ENCODE results near the gene PRKCA. TPM values are rescaled to one million over a fixed set of nuclear protein-coding genes. Genes with fewer than 3 reads are reported as not detected.

The PRKCA gene
- total RNA-seq, 4 donors from 2014 or later = 3.9 to 12.1 (median 7.0) TPM

DNA sequence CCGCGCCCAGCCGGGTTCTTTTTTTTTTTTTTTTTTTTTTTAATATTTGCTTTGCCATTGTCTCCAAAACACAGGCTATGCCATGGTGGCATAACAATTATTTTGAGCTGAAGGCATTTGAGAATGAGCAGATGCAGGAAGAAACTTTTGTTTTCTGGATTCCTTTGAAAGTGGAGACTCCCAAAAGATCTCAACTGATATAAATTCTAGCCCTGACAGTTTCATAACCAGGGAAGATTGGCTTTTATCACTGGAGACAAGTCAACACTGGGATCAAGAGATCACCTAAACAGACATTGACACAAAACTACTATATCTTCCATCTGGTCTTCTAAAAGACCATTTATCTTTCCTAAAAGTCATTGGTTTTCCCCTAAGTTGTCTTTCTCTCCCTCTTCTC, 10.1 kb upstream of the PRKCA start:
- TF ChIP-seq CTCF (IDR thresholded peaks at IDR 0.05; ENCODE audit: low read depth) = no peak

- TF ChIP-seq CTCF (IDR thresholded peaks at IDR 0.05; ENCODE audit: low read depth) = no peak
These were observed 6.1 kb upstream of the PRKCA start for GRCh38 chr17:66296289-66296725.

DNA sequence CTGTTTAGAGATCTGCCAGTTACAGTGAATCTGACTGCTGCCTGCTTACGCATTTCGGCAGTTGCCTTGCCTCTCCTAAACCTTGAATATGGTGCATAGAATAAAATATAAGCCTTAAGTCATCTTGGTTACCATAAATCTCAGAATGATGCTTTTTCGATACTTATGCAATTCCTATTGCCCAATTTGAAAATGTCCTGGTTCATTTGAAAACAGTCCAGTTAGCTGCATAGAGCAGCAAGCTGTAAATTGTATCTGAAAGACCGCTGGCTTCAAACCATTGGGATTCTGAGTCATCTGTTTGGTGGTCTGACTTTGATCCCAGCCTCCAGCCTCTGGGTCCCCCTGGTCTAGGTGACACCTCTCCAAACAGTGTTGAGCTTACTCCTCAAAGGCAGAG, 2.7 kb upstream of the PRKCA start:
- no peak for TF ChIP-seq CTCF (IDR thresholded peaks at IDR 0.05; ENCODE audit: low read depth)

GRCh38 chr17:66300956-66301355, 1.5 kb upstream of the PRKCA start:
- TF ChIP-seq CTCF (IDR thresholded peaks at IDR 0.05; ENCODE audit: low read depth) = no peak

DNA sequence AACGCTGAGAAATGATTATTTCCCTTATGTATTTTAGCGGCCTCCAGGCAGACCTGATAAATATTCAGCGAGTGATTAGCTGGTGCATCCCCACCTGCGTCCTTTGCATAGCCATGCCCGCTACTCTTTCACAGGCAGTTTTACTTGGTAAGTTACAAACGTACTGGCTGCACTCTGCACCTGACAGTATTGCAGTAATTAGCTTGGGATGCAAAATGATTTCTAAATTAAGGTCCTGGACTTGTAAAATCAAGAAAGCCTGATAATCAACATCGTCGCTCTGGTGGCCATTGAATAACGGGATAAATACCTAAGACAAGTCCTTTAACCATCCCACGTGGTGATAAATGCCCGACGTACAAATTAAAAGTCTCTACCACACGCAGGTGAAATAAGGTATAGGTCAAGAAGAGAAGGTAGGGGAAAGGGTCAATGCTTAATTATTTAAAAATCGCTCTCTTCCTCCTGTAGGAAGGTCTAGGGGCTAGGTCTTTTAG, 998 bp upstream of the PRKCA start:
- TF ChIP-seq CTCF (IDR thresholded peaks at IDR 0.05; ENCODE audit: low read depth) = no peak

- TF ChIP-seq CTCF (IDR thresholded peaks at IDR 0.05; ENCODE audit: low read depth) = no peak
These were observed 581 bp downstream of the PRKCA start for GRCh38 chr17:66302761-66303626.

- TF ChIP-seq CTCF (IDR thresholded peaks at IDR 0.05; ENCODE audit: low read depth) = no peak
These were observed 2.1 kb downstream of the PRKCA start for GRCh38 chr17:66304304-66305174.
